Lower leg skin (tissue), 3 donors: Measurements from ENCODE around the gene NPR2.

Experiments used
- POLR2A ChIP-seq, 2 donors: fragments of 450-650 bp; IDR thresholded peaks; one replicate each; pipeline ENCODE4 v1.6.1; 2016 to 2017; ENCODE audit warnings: antibody characterized with exemption in 2 of 2, mild to moderate bottlenecking in 1 of 2, moderate library complexity in 1 of 2
- TF ChIP-seq, protein P1 (sequence below), 3 donors: fragments of 450-650 bp; IDR thresholded peaks; one replicate each; pipeline ENCODE4 v1.5.1; 2016; ENCODE audit warnings: antibody characterized with exemption in 3 of 3, mild to moderate bottlenecking in 3 of 3, moderate library complexity in 2 of 3

DNA sequence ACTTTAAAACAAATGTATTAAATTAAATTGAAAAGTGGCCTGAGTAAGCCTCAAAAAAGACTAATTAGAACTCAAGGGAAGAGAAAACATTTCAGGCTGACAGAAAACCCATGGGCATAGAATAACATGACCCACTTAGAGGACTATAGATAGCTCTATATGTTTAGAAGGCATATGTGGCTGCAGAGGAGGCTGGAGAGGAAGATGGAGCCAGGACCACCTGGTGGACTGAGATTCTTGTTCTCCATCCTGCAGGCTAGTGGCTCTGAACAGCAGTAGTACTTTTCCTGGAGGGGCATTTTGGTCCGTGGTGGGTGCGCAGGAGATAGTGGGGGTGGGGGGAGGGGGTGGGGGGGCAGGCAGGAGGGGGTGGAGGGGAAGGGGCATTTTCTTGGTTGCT is 10.3 kb upstream of the NPR2 start:
- TF ChIP-seq, protein P1, sequence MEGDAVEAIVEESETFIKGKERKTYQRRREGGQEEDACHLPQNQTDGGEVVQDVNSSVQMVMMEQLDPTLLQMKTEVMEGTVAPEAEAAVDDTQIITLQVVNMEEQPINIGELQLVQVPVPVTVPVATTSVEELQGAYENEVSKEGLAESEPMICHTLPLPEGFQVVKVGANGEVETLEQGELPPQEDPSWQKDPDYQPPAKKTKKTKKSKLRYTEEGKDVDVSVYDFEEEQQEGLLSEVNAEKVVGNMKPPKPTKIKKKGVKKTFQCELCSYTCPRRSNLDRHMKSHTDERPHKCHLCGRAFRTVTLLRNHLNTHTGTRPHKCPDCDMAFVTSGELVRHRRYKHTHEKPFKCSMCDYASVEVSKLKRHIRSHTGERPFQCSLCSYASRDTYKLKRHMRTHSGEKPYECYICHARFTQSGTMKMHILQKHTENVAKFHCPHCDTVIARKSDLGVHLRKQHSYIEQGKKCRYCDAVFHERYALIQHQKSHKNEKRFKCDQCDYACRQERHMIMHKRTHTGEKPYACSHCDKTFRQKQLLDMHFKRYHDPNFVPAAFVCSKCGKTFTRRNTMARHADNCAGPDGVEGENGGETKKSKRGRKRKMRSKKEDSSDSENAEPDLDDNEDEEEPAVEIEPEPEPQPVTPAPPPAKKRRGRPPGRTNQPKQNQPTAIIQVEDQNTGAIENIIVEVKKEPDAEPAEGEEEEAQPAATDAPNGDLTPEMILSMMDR (IDR thresholded peaks at IDR 0.05): no peak
- no peak for TF ChIP-seq POLR2A (IDR thresholded peaks at IDR 0.05)
